ENCODE data around the gene ATP13A1. TPM values are rescaled to one million over a fixed set of nuclear protein-coding genes. Genes with fewer than 3 reads are reported as not detected.

The ATP13A1 gene
- total RNA-seq, 1 experiment from 2014 or later, result 73.7 TPM

DNA sequence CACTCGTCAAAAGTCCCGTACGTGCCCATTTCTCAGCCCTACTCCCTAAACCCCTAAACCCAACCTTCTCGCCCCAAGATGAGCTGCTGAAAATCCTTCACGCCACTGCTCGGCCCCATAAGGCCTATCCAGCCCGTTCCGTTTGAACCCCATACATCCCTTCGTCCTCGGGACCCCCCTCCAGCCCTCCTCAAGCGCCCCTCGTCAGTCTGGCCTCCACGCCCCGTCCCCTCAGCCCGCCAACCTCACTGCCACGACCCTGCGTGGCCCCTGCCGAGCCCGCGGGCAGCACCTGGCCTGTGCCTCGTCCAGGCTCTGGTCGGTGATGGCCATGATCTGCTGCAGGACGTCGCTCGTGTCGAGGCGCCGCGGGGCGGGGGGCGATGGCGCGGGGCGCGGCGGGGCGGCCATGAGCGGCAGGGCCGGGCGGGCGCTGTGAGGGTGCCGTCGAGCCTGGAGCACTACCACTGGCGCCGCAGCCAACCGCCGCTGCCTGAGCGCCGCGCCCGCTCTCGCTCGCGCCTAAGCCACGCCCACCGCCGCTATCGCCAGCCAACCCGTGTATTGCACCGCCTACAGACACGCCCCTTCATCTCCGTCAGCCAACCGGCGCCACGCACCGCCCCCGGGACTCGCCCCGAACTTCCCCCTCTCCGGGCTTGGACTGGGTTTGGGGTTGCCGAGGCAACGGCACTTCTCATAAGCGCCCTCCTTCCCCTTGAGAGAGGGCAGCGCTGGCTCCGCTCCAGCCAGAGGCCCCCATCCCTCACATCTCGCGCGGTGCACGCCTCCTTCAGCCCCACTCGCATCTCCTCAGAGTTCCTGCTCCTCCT, 45.0 kb downstream of the ATP13A1 start, which contains the start of gene PBX4 (continued):
- TF ChIP-seq, protein P1, sequence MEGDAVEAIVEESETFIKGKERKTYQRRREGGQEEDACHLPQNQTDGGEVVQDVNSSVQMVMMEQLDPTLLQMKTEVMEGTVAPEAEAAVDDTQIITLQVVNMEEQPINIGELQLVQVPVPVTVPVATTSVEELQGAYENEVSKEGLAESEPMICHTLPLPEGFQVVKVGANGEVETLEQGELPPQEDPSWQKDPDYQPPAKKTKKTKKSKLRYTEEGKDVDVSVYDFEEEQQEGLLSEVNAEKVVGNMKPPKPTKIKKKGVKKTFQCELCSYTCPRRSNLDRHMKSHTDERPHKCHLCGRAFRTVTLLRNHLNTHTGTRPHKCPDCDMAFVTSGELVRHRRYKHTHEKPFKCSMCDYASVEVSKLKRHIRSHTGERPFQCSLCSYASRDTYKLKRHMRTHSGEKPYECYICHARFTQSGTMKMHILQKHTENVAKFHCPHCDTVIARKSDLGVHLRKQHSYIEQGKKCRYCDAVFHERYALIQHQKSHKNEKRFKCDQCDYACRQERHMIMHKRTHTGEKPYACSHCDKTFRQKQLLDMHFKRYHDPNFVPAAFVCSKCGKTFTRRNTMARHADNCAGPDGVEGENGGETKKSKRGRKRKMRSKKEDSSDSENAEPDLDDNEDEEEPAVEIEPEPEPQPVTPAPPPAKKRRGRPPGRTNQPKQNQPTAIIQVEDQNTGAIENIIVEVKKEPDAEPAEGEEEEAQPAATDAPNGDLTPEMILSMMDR (IDR thresholded peaks at IDR 0.05 in 2 of 3, conservative IDR thresholded peaks at IDR 0.05 in 1 of 3; ENCODE audit: borderline replicate concordance in 1 of 3, insufficient read depth in 1 of 3, low read depth in 2 of 3, low read length in 2 of 3), result no peak

DNA sequence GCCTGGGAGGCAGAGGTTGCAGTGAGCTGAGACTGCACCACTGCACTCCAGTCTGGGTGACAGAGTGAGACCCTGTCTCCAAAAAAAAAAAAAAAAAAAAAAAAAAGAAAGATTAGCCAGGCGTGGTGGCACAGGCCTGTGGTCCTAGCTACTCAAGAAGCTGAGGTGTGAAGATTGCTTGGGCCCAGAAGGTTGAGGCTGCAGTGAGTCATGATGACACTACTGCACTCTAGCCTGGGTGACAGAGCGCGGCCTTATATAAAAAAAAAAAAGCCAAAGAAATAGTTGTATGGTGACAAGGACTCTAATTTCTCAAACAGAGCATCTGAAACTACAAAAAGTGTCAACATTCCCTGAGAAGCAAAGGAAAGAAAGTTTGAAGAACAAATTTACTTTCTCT, 48.4 kb downstream of the ATP13A1 start:
- Histone ChIP-seq H3K4me2 (ENCODE audit: low read length) (peak overlapping the region; percentile 70), H3K4me1 (ENCODE audit: control insufficient read depth in 1 of 2, insufficient read depth in 2 of 2, low read length in 2 of 2) (peaks cover 59 to 81% of the 10 kb centered on the region in 2 experiments), H4K20me1 (ENCODE audit: insufficient read depth) (no peaks in the 10 kb centered on the region), H3K9ac (ENCODE audit: low read length) (peak overlapping the region; percentile 47), H3K79me2 (ENCODE audit: insufficient read depth, low read length) (peaks cover 42% of the 10 kb centered on the region), H3K9me2 (ENCODE audit: insufficient read depth) (no peaks in the 10 kb centered on the region), H3K36me3 (ENCODE audit: control insufficient read depth in 1 of 2, insufficient read depth in 2 of 2, low read length in 2 of 2) (no peaks in the 10 kb centered on the region), H2AFZ (ENCODE audit: low read depth, low read length, poor library complexity, severe bottlenecking) (no peak overlapping the region), H3K9me3 (ENCODE audit: control insufficient read depth in 1 of 2, insufficient read depth in 1 of 2, low read depth in 1 of 2, low read length in 2 of 2) (no peaks in the 10 kb centered on the region), H3K27ac (ENCODE audit: low read depth, low read length) (peak overlapping the region; percentile 42), H3K4me3 (replicated peaks in 1 of 2; ENCODE audit: low read depth in 1 of 2, low read length in 2 of 2) (no peak overlapping the region), H3K27me3 (ENCODE audit: insufficient read depth, low read length) (no peaks in the 10 kb centered on the region)
- POLR2A ChIA-PET, result no interaction called here
- ATAC-seq (no peak), DNase-seq (ENCODE audit: low read depth, low spot score) (peak; percentile 66)
- CTCF ChIA-PET, result interaction anchor here (2.0 kb wide), 1 partner anchor 62 kb away, joined by 10 read pairs; no protein-coding TSS in a partner anchor
- RAD21 ChIA-PET (ENCODE audit: low non-redundant PET in 1 of 2, low total read pairs in 2 of 2, uncharacterized antibody in 2 of 2, unreplicated experiment in 2 of 2), result no interaction called here
- BruUV-seq (replicated peaks), result no TSS peak
- intact Hi-C loops (cut with micrococcal nuclease), result no loop called here
- TF ChIP-seq ELF1 (IDR thresholded peaks at IDR 0.05; ENCODE audit: borderline replicate concordance, low read depth) (no peak), RAD21 (IDR thresholded peaks at IDR 0.05; ENCODE audit: low read depth) (no peak), JUND (IDR thresholded peaks at IDR 0.05) (peak; percentile 24; the same call in 1 of the 2 replicates), SIN3A (IDR thresholded peaks at IDR 0.05; ENCODE audit: low read depth) (no peak), FOSL1 (IDR thresholded peaks at IDR 0.05; ENCODE audit: low read depth) (peak; percentile 73), CEBPB (IDR thresholded peaks at IDR 0.05; ENCODE audit: low read depth) (no peak), ZFX (IDR thresholded peaks at IDR 0.05) (0 out of 2 replicates have a peak, but pooled peaks have one; percentile 24), POLR2A (IDR thresholded peaks at IDR 0.05; ENCODE audit: borderline replicate concordance, extremely low read depth, insufficient read depth, insufficient read length) (no peak), EZH2phosphoT487 (IDR thresholded peaks at IDR 0.05; ENCODE audit: borderline replicate concordance) (no peak), CBX3 (IDR thresholded peaks at IDR 0.05; ENCODE audit: low read depth) (peak; percentile 66; the same call in 1 of the 2 replicates), EZH2 (IDR thresholded peaks at IDR 0.05) (no peak), ZNF274 (IDR thresholded peaks at IDR 0.05; ENCODE audit: low read depth, low read length) (no peak), SRF (IDR thresholded peaks at IDR 0.05; ENCODE audit: low read depth) (no peak)
- TF ChIP-seq, protein P1 (IDR thresholded peaks at IDR 0.05 in 2 of 3, conservative IDR thresholded peaks at IDR 0.05 in 1 of 3; ENCODE audit: borderline replicate concordance in 1 of 3, insufficient read depth in 1 of 3, low read depth in 2 of 3, low read length in 2 of 3), result no peak
- TF ChIP-seq, protein P2, sequence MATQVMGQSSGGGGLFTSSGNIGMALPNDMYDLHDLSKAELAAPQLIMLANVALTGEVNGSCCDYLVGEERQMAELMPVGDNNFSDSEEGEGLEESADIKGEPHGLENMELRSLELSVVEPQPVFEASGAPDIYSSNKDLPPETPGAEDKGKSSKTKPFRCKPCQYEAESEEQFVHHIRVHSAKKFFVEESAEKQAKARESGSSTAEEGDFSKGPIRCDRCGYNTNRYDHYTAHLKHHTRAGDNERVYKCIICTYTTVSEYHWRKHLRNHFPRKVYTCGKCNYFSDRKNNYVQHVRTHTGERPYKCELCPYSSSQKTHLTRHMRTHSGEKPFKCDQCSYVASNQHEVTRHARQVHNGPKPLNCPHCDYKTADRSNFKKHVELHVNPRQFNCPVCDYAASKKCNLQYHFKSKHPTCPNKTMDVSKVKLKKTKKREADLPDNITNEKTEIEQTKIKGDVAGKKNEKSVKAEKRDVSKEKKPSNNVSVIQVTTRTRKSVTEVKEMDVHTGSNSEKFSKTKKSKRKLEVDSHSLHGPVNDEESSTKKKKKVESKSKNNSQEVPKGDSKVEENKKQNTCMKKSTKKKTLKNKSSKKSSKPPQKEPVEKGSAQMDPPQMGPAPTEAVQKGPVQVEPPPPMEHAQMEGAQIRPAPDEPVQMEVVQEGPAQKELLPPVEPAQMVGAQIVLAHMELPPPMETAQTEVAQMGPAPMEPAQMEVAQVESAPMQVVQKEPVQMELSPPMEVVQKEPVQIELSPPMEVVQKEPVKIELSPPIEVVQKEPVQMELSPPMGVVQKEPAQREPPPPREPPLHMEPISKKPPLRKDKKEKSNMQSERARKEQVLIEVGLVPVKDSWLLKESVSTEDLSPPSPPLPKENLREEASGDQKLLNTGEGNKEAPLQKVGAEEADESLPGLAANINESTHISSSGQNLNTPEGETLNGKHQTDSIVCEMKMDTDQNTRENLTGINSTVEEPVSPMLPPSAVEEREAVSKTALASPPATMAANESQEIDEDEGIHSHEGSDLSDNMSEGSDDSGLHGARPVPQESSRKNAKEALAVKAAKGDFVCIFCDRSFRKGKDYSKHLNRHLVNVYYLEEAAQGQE (IDR thresholded peaks at IDR 0.05; ENCODE audit: low read depth), result no peak

Data from HCT116 (cell line).